ENCODE measurements around the gene BCAR3.

GRCh38 chr1:93526431-93526830 lies 155.2 kb downstream of the BCAR3 start:
- TF ChIP-seq CTCF (IDR thresholded peaks at IDR 0.05) (no peak), POLR2AphosphoS5 (IDR thresholded peaks at IDR 0.05) (no peak), POLR2A (IDR thresholded peaks at IDR 0.05) (no peak)

Data from prostate gland (tissue), 2 donors.